NB4 (cell line): Measurements from ENCODE around the gene SLC51B.
"Not testable (repeated sequence)": the region's sequence is repeated elsewhere in the genome, so short reads cannot be mapped to it uniquely, and the experiment has no call there.

ENCODE experiments used
- DNase-seq: peaks from one replicate; pipeline ENCODE4 v3.0.0; 2010; ENCODE audit warnings: low read depth
- H3K4me3 ChIP-seq: one replicate; pipeline ENCODE4 v1.5.1; 2011; ENCODE audit warnings: mild to moderate bottlenecking, low read depth, low read length, moderate library complexity
- CTCF ChIP-seq: IDR thresholded peaks from one replicate; pipeline ENCODE4 v1.5.1; 2012; ENCODE audit warnings: low read depth, low read length
- MAX ChIP-seq: IDR thresholded peaks from 2 replicates; pipeline ENCODE4 v1.6.1; 2011; ENCODE audit warnings: low read depth, low read length
- MYC ChIP-seq: IDR thresholded peaks from 2 replicates; pipeline ENCODE4 v1.6.1; 2011; ENCODE audit warnings: low read depth, low read length
- POLR2A ChIP-seq: IDR thresholded peaks from 2 replicates; pipeline ENCODE4 v1.6.1; 2011; ENCODE audit warnings: mild to moderate bottlenecking; ENCODE audit not compliant: insufficient read length; ENCODE audit errors: extremely low read depth

Gene SLC51B

GRCh38 chr15:65096481-65097385, 51.5 kb downstream of the SLC51B start:
- H3K4me3 ChIP-seq: no peak overlapping the region
- no peak for DNase-seq
- TF ChIP-seq CTCF (no peak), POLR2A (no peak), MAX (no peak)

- H3K4me3 ChIP-seq: no peak overlapping the region
- TF ChIP-seq CTCF (no peak), MYC (no peak), POLR2A (no peak), MAX (no peak)
- no peak for DNase-seq
These were observed 52.6 kb downstream of the SLC51B start for GRCh38 chr15:65097651-65098263.

GRCh38 chr15:65099336-65099735, 54.1 kb downstream of the SLC51B start:
- no peak overlapping the region for H3K4me3 ChIP-seq
- no peak for DNase-seq
- TF ChIP-seq POLR2A (no peak), CTCF (no peak), MAX (no peak), MYC (no peak)

- not testable (repeated sequence) for H3K4me3 ChIP-seq, DNase-seq
These were observed 54.6 kb downstream of the SLC51B start for GRCh38 chr15:65099801-65100200.

GRCh38 chr15:65100442-65100841, 55.3 kb downstream of the SLC51B start:
- DNase-seq: no peak
- TF ChIP-seq MAX (no peak), CTCF (no peak), POLR2A (no peak), MYC (no peak)
- H3K4me3 ChIP-seq: no peak overlapping the region

GRCh38 chr15:65101411-65101890, 56.3 kb downstream of the SLC51B start:
- no peak overlapping the region for H3K4me3 ChIP-seq
- DNase-seq: peak; percentile 68
- TF ChIP-seq POLR2A (no peak), CTCF (peak; percentile 74)
